Activated T-helper 1 cell treated with anti-CD3 and anti-CD28 coated beads, Interleukin-12 subunit alpha, Interleukin-12 subunit beta, Interleukin-2, Interleukin-4 antibody, amounts not matched to agents 30 ng/mL and 10 ng/mL and 1 ng/mL, durations not matched to agents 14 hours and 24 hours and 36 hours (primary cell): ENCODE results near the gene OSBP2. TPM values are rescaled to one million over a fixed set of nuclear protein-coding genes. Genes with fewer than 3 reads are reported as not detected.

Experiments used
- DNase-seq: peaks from one replicate; pipeline ENCODE4 v3.0.0; 2021; ENCODE audit warnings: low spot score
- H3K27ac Mint-ChIP-seq: one replicate; pipeline ENCODE4 v1.8.0; 2021; ENCODE audit warnings: mild to moderate bottlenecking, mixed read lengths
- H3K27me3 Mint-ChIP-seq: one replicate; pipeline ENCODE4 v1.8.0; 2022; ENCODE audit warnings: mild to moderate bottlenecking, moderate library complexity, mixed read lengths; ENCODE audit not compliant: insufficient read depth
- H3K36me3 Mint-ChIP-seq: one replicate; pipeline ENCODE4 v1.8.0; 2021; ENCODE audit warnings: low read depth, mixed read lengths
- H3K4me1 Mint-ChIP-seq: one replicate; pipeline ENCODE4 v1.8.0; 2021; ENCODE audit warnings: low read depth, mixed read lengths
- H3K4me3 Mint-ChIP-seq: one replicate; pipeline ENCODE4 v1.8.0; 2021; ENCODE audit warnings: mild to moderate bottlenecking, moderate library complexity, mixed read lengths
- H3K9me3 Mint-ChIP-seq: one replicate; pipeline ENCODE4 v1.8.0; 2021; ENCODE audit warnings: mixed read lengths
- intact Hi-C: fragments of 100-400 bp; cut with micrococcal nuclease; formaldehyde crosslinking; loops from one replicate; pipeline ENCODE4 v1.15.1; 2024
- total RNA-seq: library from RNA; stranded (reverse); gene quantifications from 2 replicates; pipeline ENCODE4 v1.2.3, GENCODE V29; 2022

The OSBP2 gene
- total RNA-seq, 1 donor from 2014 or later: 1.6 TPM

DNA sequence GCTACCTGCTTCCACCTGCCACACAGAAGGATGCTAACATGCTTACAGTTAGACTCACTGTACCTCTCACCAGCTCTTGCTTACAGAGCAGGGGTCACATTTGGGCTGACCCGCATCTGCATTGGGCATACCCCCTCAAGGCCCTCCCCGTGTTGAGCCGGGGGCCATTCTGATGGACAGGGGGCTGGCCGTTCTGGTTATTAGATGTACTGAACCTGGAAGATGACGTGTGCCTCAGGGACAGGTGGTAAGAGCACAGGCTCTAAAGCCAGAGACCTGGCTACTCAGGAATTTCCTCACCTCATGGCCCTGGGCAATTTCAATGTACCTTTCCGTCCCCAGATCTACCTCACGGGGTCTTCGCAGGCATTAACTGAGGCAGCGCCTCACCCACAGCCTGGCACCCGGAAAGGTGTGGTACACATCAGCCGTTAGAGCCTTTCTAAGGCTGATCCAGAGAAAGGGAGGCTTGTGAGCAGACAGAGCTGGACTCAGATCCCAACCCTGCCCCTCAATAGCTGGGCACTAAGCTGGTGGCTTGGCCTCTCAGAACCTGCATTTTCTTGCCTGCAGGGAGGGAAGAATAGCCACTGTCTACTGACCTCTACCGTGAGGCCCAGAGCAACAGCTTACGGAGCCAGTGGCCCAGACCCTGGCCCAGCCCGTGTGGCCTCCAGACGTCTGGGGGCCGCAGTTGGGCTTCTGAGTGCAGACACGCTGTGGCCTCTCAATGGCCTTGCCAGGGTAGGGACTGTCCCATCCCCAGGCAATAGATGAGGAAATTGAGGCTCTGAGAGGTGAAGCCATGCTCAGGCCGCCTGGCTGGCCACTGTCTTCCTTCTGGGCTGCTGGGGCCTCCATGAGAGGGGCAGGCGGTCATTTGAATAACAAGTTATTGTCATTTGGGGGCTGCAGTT, 173.3 kb downstream of the OSBP2 start:
- no peak for DNase-seq
- Mint-ChIP-seq H3K4me3 (no peak overlapping the region), H3K27ac (no peak overlapping the region), H3K27me3 (no peaks in the 10 kb centered on the region), H3K4me1 (no peaks in the 10 kb centered on the region), H3K36me3 (no peaks in the 10 kb centered on the region), H3K9me3 (no peaks in the 10 kb centered on the region)
- intact Hi-C loops: no loop called here

- no peaks in the 10 kb centered on the region for H3K9me3 Mint-ChIP-seq
- no peak overlapping the region for H3K4me3 Mint-ChIP-seq
- H3K27ac Mint-ChIP-seq: no peak overlapping the region
- intact Hi-C loops: no loop called here
- DNase-seq: no peak
- no peaks in the 10 kb centered on the region for H3K4me1 Mint-ChIP-seq
- no peaks in the 10 kb centered on the region for H3K36me3 Mint-ChIP-seq
- H3K27me3 Mint-ChIP-seq: no peaks in the 10 kb centered on the region
These were observed 174.2 kb downstream of the OSBP2 start for GRCh38 chr22:30868663-30869385.

GRCh38 chr22:30869667-30870395, 175.2 kb downstream of the OSBP2 start:
- H3K27ac Mint-ChIP-seq: no peak overlapping the region
- intact Hi-C loops: no loop called here
- no peaks in the 10 kb centered on the region for H3K9me3 Mint-ChIP-seq
- H3K27me3 Mint-ChIP-seq: no peaks in the 10 kb centered on the region
- H3K36me3 Mint-ChIP-seq: no peaks in the 10 kb centered on the region
- DNase-seq: no peak
- H3K4me3 Mint-ChIP-seq: no peak overlapping the region
- no peaks in the 10 kb centered on the region for H3K4me1 Mint-ChIP-seq

- Mint-ChIP-seq H3K4me3 (no peak overlapping the region), H3K4me1 (no peaks in the 10 kb centered on the region), H3K27me3 (no peaks in the 10 kb centered on the region), H3K27ac (no peak overlapping the region), H3K36me3 (no peaks in the 10 kb centered on the region), H3K9me3 (no peaks in the 10 kb centered on the region)
- intact Hi-C loops: no loop called here
- no peak for DNase-seq
These were observed 176.0 kb downstream of the OSBP2 start for GRCh38 chr22:30870451-30871345.

- Mint-ChIP-seq H3K4me3 (no peak overlapping the region), H3K27ac (no peak overlapping the region), H3K36me3 (no peaks in the 10 kb centered on the region), H3K27me3 (no peaks in the 10 kb centered on the region), H3K4me1 (no peaks in the 10 kb centered on the region), H3K9me3 (no peaks in the 10 kb centered on the region)
- no peak for DNase-seq
- intact Hi-C loops: no loop called here
These were observed 177.0 kb downstream of the OSBP2 start for GRCh38 chr22:30871391-30872284.

GRCh38 chr22:30872285-30873041, 177.8 kb downstream of the OSBP2 start:
- Mint-ChIP-seq H3K4me1 (no peaks in the 10 kb centered on the region), H3K4me3 (no peak overlapping the region)

DNA sequence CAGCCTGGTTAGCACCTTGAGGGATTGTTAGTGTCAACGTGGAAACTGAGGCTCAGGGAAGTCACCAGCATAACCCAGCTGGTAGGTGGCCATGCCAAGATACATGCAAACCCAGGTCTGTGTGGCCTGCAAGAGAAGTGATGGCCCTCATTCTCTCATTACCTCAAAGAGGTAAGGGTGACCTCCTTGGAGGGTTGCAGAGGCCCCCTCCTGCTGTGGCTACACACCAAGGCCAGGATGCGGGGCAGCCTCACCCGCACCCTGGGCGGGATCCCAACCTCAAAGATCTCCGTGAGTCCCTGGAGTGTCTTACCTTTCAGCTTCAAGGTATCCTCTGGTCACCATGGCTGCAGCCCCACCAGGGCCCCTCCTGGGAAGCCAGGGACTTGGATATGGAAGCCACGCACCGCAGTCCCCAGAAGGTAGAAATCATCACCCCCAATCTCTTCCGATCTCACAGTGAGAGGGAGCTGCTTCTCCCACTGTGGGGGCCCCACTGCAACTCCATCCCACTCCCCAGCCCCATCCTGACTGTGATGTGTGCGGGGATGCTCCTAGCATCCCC, 178.5 kb downstream of the OSBP2 start:
- no peaks in the 10 kb centered on the region for H3K9me3 Mint-ChIP-seq
- intact Hi-C loops: no loop called here
- no peaks in the 10 kb centered on the region for H3K36me3 Mint-ChIP-seq

More at GRCh38 chr22:30872285-30873041, 177.8 kb downstream of the OSBP2 start:
- Mint-ChIP-seq H3K9me3 (no peaks in the 10 kb centered on the region), H3K27ac (no peak overlapping the region), H3K27me3 (no peaks in the 10 kb centered on the region), H3K36me3 (no peaks in the 10 kb centered on the region)
- no peak for DNase-seq
- intact Hi-C loops: no loop called here

DNA sequence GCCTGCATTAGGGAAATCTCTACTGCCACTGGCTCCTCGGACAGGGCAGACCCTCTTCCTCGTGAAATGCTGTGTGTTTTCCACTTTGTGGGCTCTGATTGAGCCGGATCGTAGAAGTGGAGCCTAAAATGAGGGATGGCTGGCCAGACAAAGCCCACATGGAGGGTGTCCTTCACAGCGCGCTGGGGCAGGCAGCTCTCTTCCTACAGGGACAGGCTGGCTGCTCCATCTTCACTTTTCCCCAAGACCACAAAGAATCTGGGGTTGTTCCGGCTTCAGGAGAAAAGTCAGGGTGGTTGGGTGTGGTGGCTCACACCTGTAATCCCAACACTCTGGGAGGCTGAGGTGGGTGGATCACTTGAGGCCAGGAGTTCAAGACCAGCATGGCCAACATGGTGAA, 179.0 kb downstream of the OSBP2 start:
- no peaks in the 10 kb centered on the region for H3K36me3 Mint-ChIP-seq
- no peaks in the 10 kb centered on the region for H3K9me3 Mint-ChIP-seq
- no peaks in the 10 kb centered on the region for H3K27me3 Mint-ChIP-seq
- intact Hi-C loops: no loop called here
- no peaks in the 10 kb centered on the region for H3K4me1 Mint-ChIP-seq
- H3K4me3 Mint-ChIP-seq: no peak overlapping the region
- no peak overlapping the region for H3K27ac Mint-ChIP-seq
- no peak for DNase-seq

More for the DNA sequence above, 178.5 kb downstream of the OSBP2 start:
- Mint-ChIP-seq H3K4me3 (no peak overlapping the region), H3K27me3 (no peaks in the 10 kb centered on the region), H3K4me1 (no peaks in the 10 kb centered on the region), H3K27ac (no peak overlapping the region)
- no peak for DNase-seq

DNA sequence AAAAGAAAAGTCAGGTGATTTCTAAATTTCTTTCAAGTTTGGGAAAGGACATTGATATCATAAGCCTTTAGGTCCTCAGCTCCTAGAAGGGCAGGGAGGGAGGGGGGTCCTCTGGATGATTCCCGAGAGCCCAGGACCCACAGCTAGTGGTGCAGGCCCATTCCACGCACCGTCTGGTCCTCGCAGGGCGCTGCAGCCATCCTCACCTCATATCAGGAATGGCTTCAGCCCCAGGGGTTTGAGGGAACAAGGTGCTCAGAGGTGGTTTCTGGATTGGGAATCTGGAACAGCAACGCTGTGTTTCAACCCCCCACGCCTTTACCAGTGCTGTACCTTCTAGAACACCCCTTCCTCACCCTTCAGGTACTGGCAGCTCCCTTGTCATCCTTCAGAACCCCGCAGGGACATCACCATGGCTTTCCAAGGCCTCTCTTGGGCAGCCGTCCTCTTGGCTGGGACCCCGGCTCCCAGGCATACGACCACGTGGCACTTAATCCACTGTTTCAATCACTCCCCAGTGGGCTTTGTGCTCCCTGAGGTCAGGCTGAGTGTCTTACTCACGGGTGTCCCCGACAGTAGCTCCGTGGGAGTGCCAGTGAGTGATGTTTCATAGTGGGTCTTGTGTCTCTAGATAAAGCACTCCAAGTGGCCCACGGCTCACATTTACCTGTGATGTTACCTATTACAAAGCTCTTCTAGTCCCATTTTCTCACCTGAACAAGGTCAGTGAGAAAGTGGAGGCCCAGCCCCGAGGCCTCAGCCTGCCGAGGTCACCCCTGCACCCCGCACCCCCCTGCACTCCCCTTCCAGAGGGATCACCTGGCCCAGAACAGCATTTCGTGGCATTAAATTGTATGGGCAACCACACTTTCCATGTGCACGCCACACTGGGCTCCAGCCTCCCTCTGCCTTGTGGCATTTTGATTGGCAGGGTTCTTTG, 180.0 kb downstream of the OSBP2 start:
- Mint-ChIP-seq H3K9me3 (no peaks in the 10 kb centered on the region), H3K27ac (no peak overlapping the region), H3K36me3 (no peaks in the 10 kb centered on the region), H3K4me1 (no peaks in the 10 kb centered on the region), H3K4me3 (no peak overlapping the region), H3K27me3 (no peaks in the 10 kb centered on the region)
- no peak for DNase-seq
- intact Hi-C loops: no loop called here

DNA sequence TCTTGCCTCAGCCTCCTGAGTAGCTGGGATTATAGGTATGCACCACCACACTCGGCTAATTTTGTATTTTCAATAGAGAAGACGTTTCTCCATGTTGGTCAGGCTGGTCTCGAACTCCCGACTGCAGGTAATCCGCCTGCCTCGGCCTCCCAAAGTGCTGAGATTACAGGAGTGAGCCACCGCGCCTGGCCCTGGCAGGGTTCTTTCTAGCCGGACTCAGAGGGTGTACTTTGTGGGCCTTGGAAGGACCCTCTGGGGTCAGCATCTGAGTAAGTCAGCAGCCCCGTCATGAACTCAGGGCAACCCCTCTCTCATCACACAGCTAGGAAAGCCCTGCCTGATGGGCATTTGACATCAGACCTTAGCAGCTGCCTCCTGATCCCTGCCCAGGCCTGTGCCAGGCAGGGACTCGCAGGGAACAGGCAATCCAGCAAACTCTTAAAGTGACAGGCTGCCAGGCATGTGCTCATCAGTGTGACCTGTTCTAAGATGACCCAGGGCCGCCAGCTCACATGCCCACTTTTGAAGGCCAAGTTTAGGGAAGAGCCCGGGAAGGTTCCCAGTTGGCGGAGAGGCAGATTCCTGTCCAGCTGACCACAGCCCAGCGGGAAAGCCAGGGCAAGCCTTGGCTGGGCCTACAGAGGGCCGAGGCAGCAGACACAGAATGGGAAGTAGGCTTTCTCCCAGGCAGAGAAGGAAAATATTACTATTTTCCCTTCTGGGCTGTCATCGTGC, 181.0 kb downstream of the OSBP2 start:
- no peak overlapping the region for H3K27ac Mint-ChIP-seq
- H3K36me3 Mint-ChIP-seq: no peaks in the 10 kb centered on the region
- no peaks in the 10 kb centered on the region for H3K27me3 Mint-ChIP-seq
- DNase-seq: no peak
- no peak overlapping the region for H3K4me3 Mint-ChIP-seq
- intact Hi-C loops: no loop called here
- no peaks in the 10 kb centered on the region for H3K4me1 Mint-ChIP-seq
- H3K9me3 Mint-ChIP-seq: no peaks in the 10 kb centered on the region
